H9 (cell line): Measurements from ENCODE around the gene MASTL. TPM values are rescaled to one million over a fixed set of nuclear protein-coding genes. Genes with fewer than 3 reads are reported as not detected.

Experiments used
- DNase-seq: peaks from one replicate; pipeline ENCODE4 v3.0.0-alpha.2; 2017
- H2AFZ ChIP-seq: one replicate; pipeline ENCODE4 v1.6.1; 2013; ENCODE audit warnings: mild to moderate bottlenecking, low read length, control low read depth, moderate library complexity
- H2AK5ac ChIP-seq: 2 replicates; pipeline ENCODE4 v1.6.1; 2013; ENCODE audit warnings: low read length, control low read depth, mixed read lengths; ENCODE audit not compliant: insufficient read length
- H2BK120ac ChIP-seq: one replicate; pipeline ENCODE4 v1.6.1; 2013; ENCODE audit warnings: low read depth, mild to moderate bottlenecking, low read length, control low read depth, inconsistent platforms; ENCODE audit not compliant: poor library complexity, severe bottlenecking
- H2BK12ac ChIP-seq: 2 replicates; pipeline ENCODE4 v1.6.1; 2013; ENCODE audit warnings: low read length, control low read depth, mixed read lengths, low read depth; ENCODE audit not compliant: insufficient read length
- H2BK15ac ChIP-seq: 2 replicates; pipeline ENCODE4 v1.6.1; 2013; ENCODE audit warnings: low read depth, low read length, control low read depth
- H2BK20ac ChIP-seq: one replicate; pipeline ENCODE4 v1.6.1; 2013; ENCODE audit warnings: low read depth, mild to moderate bottlenecking, low read length, control low read depth, inconsistent platforms; ENCODE audit not compliant: poor library complexity, severe bottlenecking
- H2BK5ac ChIP-seq: 2 replicates; pipeline ENCODE4 v1.6.1; 2013; ENCODE audit warnings: low read length, control low read depth, mixed read lengths; ENCODE audit not compliant: insufficient read length
- H3K14ac ChIP-seq: 2 replicates; pipeline ENCODE4 v1.6.1; 2013; ENCODE audit warnings: low read length, control low read depth; ENCODE audit not compliant: insufficient read depth
- H3K18ac ChIP-seq: 2 replicates; pipeline ENCODE4 v1.6.1; 2013; ENCODE audit warnings: low read depth, mild to moderate bottlenecking, mixed read lengths, low read length, control low read depth; ENCODE audit not compliant: insufficient read length
- H3K23ac ChIP-seq: 2 replicates; pipeline ENCODE4 v1.6.1; 2013; ENCODE audit warnings: low read length, control low read depth, mixed read lengths, low read depth; ENCODE audit not compliant: insufficient read length
- H3K23me2 ChIP-seq: 2 replicates; pipeline ENCODE4 v1.6.1; 2013; ENCODE audit warnings: low read depth, mild to moderate bottlenecking, mixed read lengths, low read length, control low read depth; ENCODE audit not compliant: insufficient read length, poor library complexity, severe bottlenecking
- H3K27ac ChIP-seq: 2 replicates; pipeline ENCODE4 v1.5.1; 2013; ENCODE audit warnings: low read length, control low read depth, mixed read lengths, low read depth; ENCODE audit not compliant: insufficient read length
- H3K27me3 ChIP-seq: 2 replicates; pipeline ENCODE4 v1.6.1; 2013; ENCODE audit warnings: low read length, control low read depth, inconsistent platforms; ENCODE audit not compliant: insufficient read depth
- H3K4ac ChIP-seq: 2 replicates; pipeline ENCODE4 v1.6.1; 2013; ENCODE audit warnings: low read depth, mild to moderate bottlenecking, control low read depth, inconsistent platforms, low read length, moderate library complexity
- H3K4me1 ChIP-seq: 2 replicates; pipeline ENCODE4 v1.6.1; 2013; ENCODE audit warnings: low read length, control low read depth, inconsistent platforms; ENCODE audit not compliant: insufficient read depth
- H3K4me2 ChIP-seq: 2 replicates; pipeline ENCODE4 v1.6.1; 2013; ENCODE audit warnings: low read length, control low read depth, mixed read lengths; ENCODE audit not compliant: insufficient read length, insufficient read depth
- H3K56ac ChIP-seq: 2 replicates; pipeline ENCODE4 v1.6.1; 2013; ENCODE audit warnings: low read depth, mild to moderate bottlenecking, mixed read lengths, low read length, control low read depth; ENCODE audit not compliant: insufficient read length
- H3K79me1 ChIP-seq: 2 replicates; pipeline ENCODE4 v1.6.1; 2013; ENCODE audit warnings: low read depth, mild to moderate bottlenecking, moderate library complexity, low read length, control low read depth, inconsistent platforms; ENCODE audit not compliant: insufficient read depth, poor library complexity, severe bottlenecking
- H3K79me2 ChIP-seq: 2 replicates; pipeline ENCODE4 v1.6.1; 2013; ENCODE audit warnings: low read length, control low read depth, inconsistent platforms; ENCODE audit not compliant: insufficient read depth
- H3K9ac ChIP-seq: 2 replicates; pipeline ENCODE4 v1.6.1; 2013; ENCODE audit warnings: low read length, control low read depth, mixed read lengths; ENCODE audit not compliant: insufficient read length; ENCODE audit errors: extremely low read depth
- H3K9me3 ChIP-seq: one replicate; pipeline ENCODE4 v1.6.1; 2013; ENCODE audit warnings: low read depth, low read length, inconsistent platforms; ENCODE audit not compliant: control insufficient read depth
- H3T11ph ChIP-seq: one replicate; pipeline ENCODE4 v1.6.1; 2013; ENCODE audit warnings: mild to moderate bottlenecking, low read length, control low read depth, inconsistent platforms
- H4K20me1 ChIP-seq: one replicate; pipeline ENCODE4 v1.6.1; 2013; ENCODE audit not compliant: control insufficient read depth, insufficient read length, insufficient read depth
- H4K5ac ChIP-seq: 2 replicates; pipeline ENCODE4 v1.6.1; 2013; ENCODE audit warnings: low read depth, mild to moderate bottlenecking, mixed read lengths, low read length, control low read depth; ENCODE audit not compliant: insufficient read length
- H4K8ac ChIP-seq: replicated peaks from 2 replicates; pipeline ENCODE4 v1.6.1; 2013; ENCODE audit warnings: low read length, control low read depth, mixed read lengths, low read depth; ENCODE audit not compliant: insufficient read length
- H4K91ac ChIP-seq: 2 replicates; pipeline ENCODE4 v1.6.1; 2013; ENCODE audit warnings: low read depth, mild to moderate bottlenecking, moderate library complexity, mixed read lengths, low read length, control low read depth; ENCODE audit not compliant: insufficient read length
- H3K27ac Mint-ChIP-seq, 3 experiments: 2 replicates in 2 of 3; 3 replicates in 1 of 3; pipeline ENCODE4 v1.8.0; 2020 to 2021; ENCODE audit warnings: mixed read lengths in 3 of 3, mild to moderate bottlenecking in 1 of 3, moderate library complexity in 1 of 3
- H3K27me3 Mint-ChIP-seq: 2 replicates; pipeline ENCODE4 v1.8.0; 2021; ENCODE audit warnings: low read depth, mild to moderate bottlenecking, moderate library complexity, mixed read lengths
- H3K36me3 Mint-ChIP-seq, 3 experiments: 2 replicates in 2 of 3; 3 replicates in 1 of 3; pipeline ENCODE4 v1.8.0; 2020 to 2021; ENCODE audit warnings: low read depth in 3 of 3, mixed read lengths in 3 of 3; ENCODE audit not compliant: insufficient read depth in 1 of 3
- H3K4me1 Mint-ChIP-seq, 2 experiments: 2 replicates each; pipeline ENCODE4 v1.8.0; 2020; ENCODE audit warnings: mixed read lengths in 2 of 2
- H3K4me3 Mint-ChIP-seq, 2 experiments: 2 replicates in 1 of 2; 3 replicates in 1 of 2; pipeline ENCODE4 v1.8.0; 2020 to 2021; ENCODE audit warnings: mild to moderate bottlenecking in 2 of 2, mixed read lengths in 2 of 2, moderate library complexity in 1 of 2
- H3K9me3 Mint-ChIP-seq, 2 experiments: 2 replicates in 1 of 2; 3 replicates in 1 of 2; pipeline ENCODE4 v1.8.0; 2020; ENCODE audit warnings: mild to moderate bottlenecking in 2 of 2, mixed read lengths in 2 of 2, moderate library complexity in 1 of 2
- CTCF ChIP-seq: fragments of 200-600 bp; sonication (generic); conservative IDR thresholded peaks from 3 replicates; pipeline ENCODE4 v1.8.0; 2021; ENCODE audit warnings: antibody characterized with exemption, mild to moderate bottlenecking
- total RNA-seq: library from RNA; stranded (reverse); gene quantifications from 2 replicates; pipeline ENCODE4 v1.2.1, GENCODE V29; 2021

Gene MASTL
- total RNA-seq, 1 experiment from 2014 or later = 35.0 TPM

- H3K4me1 Mint-ChIP-seq = peaks cover 4 to 10% of the 10 kb centered on the region in 2 experiments
- H2BK20ac ChIP-seq = no peak overlapping the region
- H3K4me2 ChIP-seq = no peak overlapping the region
- no peak overlapping the region for H3K14ac ChIP-seq
- H3K23me2 ChIP-seq = peaks cover 3% of the 10 kb centered on the region
- H3K79me2 ChIP-seq = peaks cover 18% of the 10 kb centered on the region; the same call in 1 of the 2 replicates
- H3K27ac Mint-ChIP-seq = no peak overlapping the region; a peak in 1 of 7 replicates
- H3K9me3 ChIP-seq = no peaks in the 10 kb centered on the region
- H2BK5ac ChIP-seq = no peak overlapping the region
- DNase-seq = no peak
- no peak for TF ChIP-seq CTCF
- no peak overlapping the region for H3K27ac ChIP-seq
- no peak overlapping the region for H3K18ac ChIP-seq
- H3K23ac ChIP-seq = no peak overlapping the region
- no peak overlapping the region for H2BK120ac ChIP-seq
- no peaks in the 10 kb centered on the region for H3K27me3 ChIP-seq
- H2BK12ac ChIP-seq = no peak overlapping the region
- no peak overlapping the region for H3K4ac ChIP-seq
- no peak overlapping the region for H2BK15ac ChIP-seq
- H4K5ac ChIP-seq = no peak overlapping the region
- no peak overlapping the region for H3K9ac ChIP-seq
- no peaks in the 10 kb centered on the region for H3K4me1 ChIP-seq
- no peak overlapping the region for H3K4me3 Mint-ChIP-seq
- no peaks in the 10 kb centered on the region for H3K27me3 Mint-ChIP-seq
- peaks cover 40 to 58% (median 50%) of the 10 kb centered on the region in 3 experiments; a peak in 6 of 7 replicates for H3K36me3 Mint-ChIP-seq
- peaks cover 0 to 8% of the 10 kb centered on the region in 2 experiments; a peak in 3 of 5 replicates for H3K9me3 Mint-ChIP-seq
- no peak overlapping the region for H4K8ac ChIP-seq
- no peak overlapping the region for H2AK5ac ChIP-seq
- H4K20me1 ChIP-seq = no peaks in the 10 kb centered on the region
- no peak overlapping the region for H4K91ac ChIP-seq
- no peak overlapping the region for H3K56ac ChIP-seq
- no peak overlapping the region for H2AFZ ChIP-seq
- no peak overlapping the region for H3T11ph ChIP-seq
- peaks cover 6% of the 10 kb centered on the region for H3K79me1 ChIP-seq
Measured at GRCh38 chr10:27158421-27158820, 3.3 kb downstream of the MASTL start.
